PC-3 (cell line): ENCODE data around the gene LFNG.

Experiments
- EZH2 ChIP-seq: fragments of 300-600 bp; sonication (generic); IDR thresholded peaks from one replicate; pipeline ENCODE4 v1.6.1; 2017; ENCODE audit warnings: antibody characterized with exemption, mild to moderate bottlenecking, low read length; ENCODE audit not compliant: unreplicated experiment
- EZH2phosphoT487 ChIP-seq: fragments of 300-600 bp; sonication (generic); IDR thresholded peaks from 2 replicates; pipeline ENCODE4 v1.6.1; 2018; ENCODE audit warnings: mild to moderate bottlenecking, antibody characterized with exemption, low read length, borderline replicate concordance
- TF ChIP-seq, protein P1 (sequence below): fragments of 300-600 bp; sonication (generic); conservative IDR thresholded peaks from 2 replicates; pipeline ENCODE4 v1.5.1; 2017; ENCODE audit warnings: antibody characterized with exemption, low read depth, mild to moderate bottlenecking, low read length

DNA sequence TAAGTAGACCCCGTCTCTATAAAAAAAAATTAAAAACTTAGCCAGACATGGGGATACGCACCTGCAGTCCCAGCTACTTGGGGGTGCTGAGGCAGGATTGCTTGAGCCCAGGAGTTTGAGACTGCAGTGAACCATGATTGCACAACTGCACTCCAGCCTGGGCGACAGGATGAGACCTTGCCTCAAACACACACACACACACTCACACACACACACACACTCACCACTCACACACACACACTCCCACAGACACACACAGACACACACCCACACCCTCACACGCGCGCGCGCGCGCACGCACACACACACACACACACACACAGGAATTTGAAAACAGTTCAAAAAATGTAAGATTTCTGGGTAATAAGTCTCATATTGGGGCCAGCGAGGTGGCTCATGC, 34.7 kb upstream of the LFNG start:
- TF ChIP-seq, protein P1, sequence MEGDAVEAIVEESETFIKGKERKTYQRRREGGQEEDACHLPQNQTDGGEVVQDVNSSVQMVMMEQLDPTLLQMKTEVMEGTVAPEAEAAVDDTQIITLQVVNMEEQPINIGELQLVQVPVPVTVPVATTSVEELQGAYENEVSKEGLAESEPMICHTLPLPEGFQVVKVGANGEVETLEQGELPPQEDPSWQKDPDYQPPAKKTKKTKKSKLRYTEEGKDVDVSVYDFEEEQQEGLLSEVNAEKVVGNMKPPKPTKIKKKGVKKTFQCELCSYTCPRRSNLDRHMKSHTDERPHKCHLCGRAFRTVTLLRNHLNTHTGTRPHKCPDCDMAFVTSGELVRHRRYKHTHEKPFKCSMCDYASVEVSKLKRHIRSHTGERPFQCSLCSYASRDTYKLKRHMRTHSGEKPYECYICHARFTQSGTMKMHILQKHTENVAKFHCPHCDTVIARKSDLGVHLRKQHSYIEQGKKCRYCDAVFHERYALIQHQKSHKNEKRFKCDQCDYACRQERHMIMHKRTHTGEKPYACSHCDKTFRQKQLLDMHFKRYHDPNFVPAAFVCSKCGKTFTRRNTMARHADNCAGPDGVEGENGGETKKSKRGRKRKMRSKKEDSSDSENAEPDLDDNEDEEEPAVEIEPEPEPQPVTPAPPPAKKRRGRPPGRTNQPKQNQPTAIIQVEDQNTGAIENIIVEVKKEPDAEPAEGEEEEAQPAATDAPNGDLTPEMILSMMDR = no peak
- TF ChIP-seq EZH2 (no peak), EZH2phosphoT487 (no peak)
